EH (cell line): ENCODE measurements around the gene MACO1.
A peak's percentile ranks its signal among the peaks of the same experiment; 100 is the strongest.
"Not testable (repeated sequence)": the region's sequence is repeated elsewhere in the genome, so short reads cannot be mapped to it uniquely, and the experiment has no call there.

Experiments used
- DNase-seq: peaks from one replicate; pipeline ENCODE4 v3.0.0-alpha.2; 2015; ENCODE audit warnings: low read depth

Gene MACO1

GRCh38 chr1:25487628-25488027 is 56.9 kb downstream of the MACO1 start:
- DNase-seq = no peak

- no peak for DNase-seq
These were observed 61.6 kb downstream of the MACO1 start for GRCh38 chr1:25492323-25492722.

- no peak for DNase-seq
These were observed 64.3 kb downstream of the MACO1 start for GRCh38 chr1:25494952-25495351.

- DNase-seq = peak; percentile 46
These were observed 70.0 kb downstream of the MACO1 start for GRCh38 chr1:25500694-25501093.

GRCh38 chr1:25501235-25502058 is 70.8 kb downstream of the MACO1 start:
- peak; percentile 90 for DNase-seq

- peak; percentile 65 for DNase-seq
These were observed 72.3 kb downstream of the MACO1 start for GRCh38 chr1:25502957-25503356.

- peak; percentile 33 for DNase-seq
These were observed 73.1 kb downstream of the MACO1 start for GRCh38 chr1:25503551-25504426.

GRCh38 chr1:25504706-25505595 is 74.3 kb downstream of the MACO1 start:
- peak; percentile 31 for DNase-seq

- no peak for DNase-seq
These were observed 75.1 kb downstream of the MACO1 start for GRCh38 chr1:25505656-25506385.

- DNase-seq = not testable (repeated sequence)
These were observed 76.1 kb downstream of the MACO1 start for GRCh38 chr1:25506566-25507463.

- no peak for DNase-seq
These were observed 83.0 kb downstream of the MACO1 start for GRCh38 chr1:25513666-25514065.

- no peak for DNase-seq
These were observed 84.3 kb downstream of the MACO1 start for GRCh38 chr1:25515033-25515432.

- no peak for DNase-seq
These were observed 86.0 kb downstream of the MACO1 start for GRCh38 chr1:25516686-25517085.

GRCh38 chr1:25517476-25518394 is 87.0 kb downstream of the MACO1 start:
- DNase-seq = no peak

- DNase-seq = peak; percentile 85
These were observed 88.9 kb downstream of the MACO1 start for GRCh38 chr1:25519624-25520023.

GRCh38 chr1:25520446-25521061 is 89.9 kb downstream of the MACO1 start:
- peak; percentile 67 for DNase-seq

- DNase-seq = no peak
These were observed 91.4 kb downstream of the MACO1 start for GRCh38 chr1:25522031-25522655.

- DNase-seq = peak; percentile 37
These were observed 92.8 kb downstream of the MACO1 start for GRCh38 chr1:25523542-25523941.
